HL-60 (cell line): ENCODE results near the gene GRID1.

ENCODE experiments used
- DNase-seq, 2 experiments: peaks; one replicate each; pipeline ENCODE4 v3.0.0-alpha.2; 2010 to 2020; ENCODE audit warnings: low read depth in 1 of 2, low spot score in 1 of 2
- H3K27ac ChIP-seq: fragments of 250-450 bp; sonication (Bioruptor Pico); replicated peaks from 2 replicates; pipeline ENCODE4 v1.5.1; 2020; ENCODE audit warnings: mild to moderate bottlenecking, moderate library complexity
- H3K27me3 ChIP-seq: fragments of 250-450 bp; sonication (Bioruptor Pico); 2 replicates; pipeline ENCODE4 v1.5.1; 2021; ENCODE audit warnings: mild to moderate bottlenecking, moderate library complexity; ENCODE audit not compliant: insufficient read depth, poor library complexity, severe bottlenecking
- H3K4me3 ChIP-seq: replicated peaks from 2 replicates; pipeline ENCODE4 v1.5.1; 2011; ENCODE audit warnings: mild to moderate bottlenecking, control low read depth, low read length; ENCODE audit not compliant: insufficient read depth
- CTCF ChIP-seq: IDR thresholded peaks from one replicate; pipeline ENCODE4 v1.5.1; 2011; ENCODE audit warnings: low read length, control low read depth, inconsistent platforms; ENCODE audit not compliant: insufficient read depth
- GABPA ChIP-seq: IDR thresholded peaks from 2 replicates; pipeline ENCODE4 v1.6.1; 2012; ENCODE audit warnings: low read depth
- POLR2AphosphoS5 ChIP-seq: IDR thresholded peaks from 2 replicates; pipeline ENCODE4 v1.6.1; 2012; ENCODE audit warnings: low read depth
- REST ChIP-seq: IDR thresholded peaks from 2 replicates; pipeline ENCODE4 v1.6.1; 2012; ENCODE audit warnings: low read depth; ENCODE audit not compliant: insufficient replicate concordance
- SPI1 ChIP-seq: IDR thresholded peaks from 2 replicates; pipeline ENCODE4 v1.6.1; 2012; ENCODE audit warnings: low read depth, mild to moderate bottlenecking, borderline replicate concordance

GRID1 gene

DNA sequence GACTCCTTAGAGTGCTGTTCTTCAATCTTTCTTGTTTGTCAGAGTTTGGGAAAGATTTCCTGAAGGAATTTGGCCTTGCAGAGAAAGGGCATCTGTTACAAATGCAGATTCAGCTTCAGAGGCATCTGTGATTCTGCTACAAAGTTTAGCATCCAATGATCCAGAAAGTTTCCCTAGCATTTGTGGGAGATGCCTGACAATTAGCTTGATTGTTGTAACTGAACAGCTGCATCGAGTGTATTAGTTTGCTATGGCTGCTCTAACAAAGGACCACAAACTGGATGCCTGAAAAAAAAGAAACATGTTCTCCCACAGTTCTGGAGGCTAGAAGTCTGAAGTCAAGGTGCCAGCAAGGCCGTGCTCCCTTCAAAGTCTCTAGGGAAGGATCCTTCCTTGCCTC is 365.1 kb downstream of the GRID1 start:
- H3K27me3 ChIP-seq, result no peaks in the 10 kb centered on the region
- no peak for DNase-seq
- no peak overlapping the region for H3K4me3 ChIP-seq
- no peak for TF ChIP-seq SPI1
- no peak overlapping the region for H3K27ac ChIP-seq

DNA sequence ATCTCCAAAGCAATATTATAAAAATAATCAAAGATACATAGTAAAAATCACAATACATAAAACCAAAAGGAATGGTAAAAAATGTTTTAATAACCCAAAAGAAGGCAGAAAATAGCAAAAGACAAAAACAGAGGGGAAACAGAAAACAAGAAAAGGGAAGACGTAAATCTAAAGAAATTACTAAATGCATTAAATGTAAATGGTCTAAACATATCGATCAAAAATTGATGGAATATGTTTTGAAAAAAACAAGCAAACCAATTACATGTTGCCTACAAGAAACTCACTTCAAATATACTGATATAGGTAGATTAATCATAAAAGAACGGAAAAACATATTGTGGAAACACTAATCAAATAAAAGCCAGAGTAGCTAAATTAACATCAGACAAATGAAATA is 369.1 kb downstream of the GRID1 start:
- no peaks in the 10 kb centered on the region for H3K27me3 ChIP-seq
- H3K27ac ChIP-seq, result no peak overlapping the region
- no peak for DNase-seq
- TF ChIP-seq REST, result no peak
- TF ChIP-seq SPI1, result no peak
- no peak overlapping the region for H3K4me3 ChIP-seq

DNA sequence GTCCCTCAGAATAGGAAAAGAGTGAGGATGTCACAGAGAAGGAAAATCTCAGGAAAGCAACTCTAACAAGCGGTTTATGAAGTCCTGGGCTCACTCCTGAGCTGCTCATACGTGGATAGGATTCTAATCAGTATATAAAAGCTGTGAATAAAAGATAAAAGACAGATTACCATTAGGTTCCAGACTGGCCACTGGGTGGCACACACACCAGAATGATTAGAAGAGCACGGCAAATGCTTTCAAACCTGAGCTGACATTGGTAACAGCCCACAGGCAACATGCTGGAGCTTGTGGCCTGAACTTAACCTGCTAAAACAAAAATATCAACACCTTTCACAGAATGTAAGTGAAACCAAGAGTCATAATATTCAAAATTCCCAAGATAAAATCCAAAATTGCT is 370.8 kb downstream of the GRID1 start:
- Histone ChIP-seq H3K27me3 (no peaks in the 10 kb centered on the region), H3K27ac (no peak overlapping the region), H3K4me3 (no peak overlapping the region)
- TF ChIP-seq REST (no peak), POLR2AphosphoS5 (no peak), SPI1 (no peak), GABPA (no peak), CTCF (no peak)
- peak in 1 of 2 experiments; percentile 23 for DNase-seq

DNA sequence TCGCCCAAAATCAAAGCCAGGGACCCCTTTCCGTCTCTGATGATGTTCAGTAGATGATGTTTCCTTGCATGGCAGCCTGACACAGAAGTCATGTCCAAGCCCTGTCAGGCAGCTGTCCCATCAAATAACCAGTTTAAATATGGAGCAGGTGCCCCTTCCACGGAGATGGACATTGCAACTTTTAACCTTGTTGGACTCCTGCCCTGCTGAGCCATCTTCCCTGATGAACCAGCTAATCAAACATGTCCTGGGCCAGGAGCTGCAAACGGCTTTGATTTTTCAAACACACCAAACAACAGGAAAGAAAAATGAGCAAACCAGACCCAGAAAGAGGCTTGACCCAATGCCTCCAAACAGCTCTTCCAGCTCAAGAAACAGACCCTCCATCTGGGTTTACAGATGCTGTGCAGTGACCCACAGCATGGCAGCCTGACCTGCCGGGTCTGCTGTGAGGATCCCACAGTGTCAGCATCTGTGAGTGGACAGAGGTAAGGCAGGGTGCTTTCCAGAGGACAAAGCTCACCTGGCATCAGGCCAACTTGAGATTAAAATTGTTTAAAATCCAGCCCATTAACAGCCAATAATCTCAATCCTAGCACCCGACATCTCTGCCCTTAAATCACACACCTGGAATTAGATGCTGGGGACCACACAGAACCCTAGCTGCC is 372.6 kb downstream of the GRID1 start:
- no peak overlapping the region for H3K27ac ChIP-seq
- H3K4me3 ChIP-seq, result no peak overlapping the region
- no peak for DNase-seq
- no peaks in the 10 kb centered on the region for H3K27me3 ChIP-seq
- TF ChIP-seq POLR2AphosphoS5 (no peak), CTCF (no peak), SPI1 (no peak)

- Histone ChIP-seq H3K27me3 (no peaks in the 10 kb centered on the region), H3K27ac (no peak overlapping the region), H3K4me3 (no peak overlapping the region)
- TF ChIP-seq POLR2AphosphoS5 (no peak), SPI1 (no peak), GABPA (no peak), REST (no peak), CTCF (no peak)
- DNase-seq, result no peak
These were observed 373.5 kb downstream of the GRID1 start for GRCh38 chr10:85993140-85993539.
